HEK293T (cell line): ENCODE data around the gene VTI1A.

ENCODE experiments used
- BHLHE40 ChIP-seq: fragments of 450-650 bp; IDR thresholded peaks from 2 replicates; pipeline ENCODE4 v1.6.1; 2016; ENCODE audit warnings: mild to moderate bottlenecking, moderate library complexity, borderline replicate concordance
- CTBP1 ChIP-seq: fragments of 450-650 bp; IDR thresholded peaks from 2 replicates; pipeline ENCODE4 v1.6.1; 2016; ENCODE audit warnings: borderline replicate concordance
- SP1 ChIP-seq: fragments of 450-650 bp; IDR thresholded peaks from 2 replicates; pipeline ENCODE4 v1.6.1; 2017

DNA sequence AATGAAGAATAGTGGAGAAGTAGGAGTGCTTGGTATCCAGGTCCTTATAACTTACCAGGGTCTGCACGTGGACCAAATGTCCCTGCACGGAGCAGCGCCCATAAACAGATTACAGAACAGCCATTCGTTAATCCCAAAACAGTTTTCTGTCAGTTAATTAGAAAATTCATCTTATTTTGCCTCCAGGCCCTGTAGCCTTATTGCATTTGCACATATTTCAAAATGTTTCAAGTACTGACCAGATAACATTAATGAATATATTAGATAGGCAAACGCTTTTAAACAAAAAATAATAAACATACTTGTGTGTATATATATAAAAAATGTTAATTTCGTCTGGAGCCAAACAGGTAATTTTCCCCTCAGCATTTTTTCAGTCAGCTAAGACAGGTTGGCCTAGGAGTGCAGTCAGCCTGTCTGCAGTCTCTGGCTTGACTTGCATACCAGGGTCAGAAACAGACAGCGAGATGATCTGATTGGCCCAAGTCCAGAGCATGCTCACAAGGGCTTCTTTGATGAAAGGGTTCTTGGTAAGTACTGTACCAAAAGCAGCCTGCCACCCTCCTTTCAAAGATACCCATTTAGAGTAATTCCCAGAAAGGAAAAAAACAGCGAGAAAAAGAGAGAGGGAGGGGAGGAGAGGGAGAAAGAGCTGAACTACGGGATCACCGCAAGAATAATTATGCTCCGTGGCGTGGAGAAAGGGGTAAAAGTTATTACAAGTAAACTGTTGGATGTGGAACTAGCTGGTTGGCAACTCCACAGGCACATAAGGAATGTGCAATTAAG lies 308.6 kb downstream of the VTI1A start:
- TF ChIP-seq CTBP1 (no peak), SP1 (no peak), BHLHE40 (no peak)
